NB4 (cell line): ENCODE measurements around the gene TMEM229B.

Experiments used
- DNase-seq: peaks from one replicate; pipeline ENCODE4 v3.0.0; 2010; ENCODE audit warnings: low read depth
- H3K4me3 ChIP-seq: one replicate; pipeline ENCODE4 v1.5.1; 2011; ENCODE audit warnings: mild to moderate bottlenecking, low read depth, low read length, moderate library complexity
- CTCF ChIP-seq: IDR thresholded peaks from one replicate; pipeline ENCODE4 v1.5.1; 2012; ENCODE audit warnings: low read depth, low read length
- MAX ChIP-seq: IDR thresholded peaks from 2 replicates; pipeline ENCODE4 v1.6.1; 2011; ENCODE audit warnings: low read depth, low read length
- MYC ChIP-seq: IDR thresholded peaks from 2 replicates; pipeline ENCODE4 v1.6.1; 2011; ENCODE audit warnings: low read depth, low read length
- POLR2A ChIP-seq: IDR thresholded peaks from 2 replicates; pipeline ENCODE4 v1.6.1; 2011; ENCODE audit warnings: mild to moderate bottlenecking; ENCODE audit not compliant: insufficient read length; ENCODE audit errors: extremely low read depth

The TMEM229B gene

GRCh38 chr14:67469954-67470353 lies 18.6 kb downstream of the TMEM229B start:
- no peak overlapping the region for H3K4me3 ChIP-seq
- TF ChIP-seq MYC (no peak), MAX (no peak), CTCF (no peak), POLR2A (no peak)
- no peak for DNase-seq

GRCh38 chr14:67468378-67468730 lies 20.2 kb downstream of the TMEM229B start:
- DNase-seq: no peak

GRCh38 chr14:67467134-67467533 lies 21.4 kb downstream of the TMEM229B start:
- H3K4me3 ChIP-seq: no peak overlapping the region
- DNase-seq: no peak
- TF ChIP-seq POLR2A (no peak), CTCF (no peak), MYC (no peak), MAX (no peak)

More at GRCh38 chr14:67468378-67468730, 20.2 kb downstream of the TMEM229B start:
- TF ChIP-seq MAX (no peak), CTCF (no peak), MYC (no peak), POLR2A (no peak)
- H3K4me3 ChIP-seq: no peak overlapping the region

GRCh38 chr14:67464879-67465278 lies 23.6 kb downstream of the TMEM229B start:
- TF ChIP-seq MAX (no peak), CTCF (no peak), POLR2A (no peak), MYC (no peak)
- DNase-seq: no peak
- H3K4me3 ChIP-seq: no peak overlapping the region

GRCh38 chr14:67464377-67464776 lies 24.1 kb downstream of the TMEM229B start:
- DNase-seq: no peak
- H3K4me3 ChIP-seq: no peak overlapping the region
- TF ChIP-seq CTCF (no peak), MYC (no peak), POLR2A (no peak), MAX (no peak)

GRCh38 chr14:67463900-67464299 lies 24.6 kb downstream of the TMEM229B start:
- no peak for TF ChIP-seq CTCF
- no peak for TF ChIP-seq POLR2A
- TF ChIP-seq MAX: no peak
- no peak for TF ChIP-seq MYC
- no peak for DNase-seq
- H3K4me3 ChIP-seq: no peak overlapping the region
